Liver (tissue), 9 donors: ENCODE measurements around the gene CACNB1. TPM values are rescaled to one million over a fixed set of nuclear protein-coding genes. Genes with fewer than 3 reads are reported as not detected.

Source experiments
- DNase-seq: peaks from one replicate; pipeline ENCODE4 v3.0.0-alpha.2; 2017; ENCODE audit warnings: low spot score
- H3K27ac ChIP-seq, 2 donors: one replicate each; pipeline ENCODE4 v1.7.0; 2013; ENCODE audit warnings: inconsistent platforms in 2 of 2, low read length in 2 of 2, control low read depth in 1 of 2, low read depth in 1 of 2, mild to moderate bottlenecking in 1 of 2
- H3K27me3 ChIP-seq, 4 donors: one replicate each; pipeline versions ENCODE4 v1.6.1 to v1.7.0; 2013; ENCODE audit warnings: low read length in 3 of 4, inconsistent platforms in 1 of 4, mild to moderate bottlenecking in 1 of 4, moderate library complexity in 1 of 4; ENCODE audit not compliant: control insufficient read depth in 4 of 4, insufficient read depth in 4 of 4
- H3K36me3 ChIP-seq, 4 donors: one replicate each; pipeline versions ENCODE4 v1.6.1 to v1.7.0; 2013; ENCODE audit warnings: low read length in 3 of 4, mild to moderate bottlenecking in 3 of 4, low read depth in 1 of 4, moderate library complexity in 1 of 4; ENCODE audit not compliant: control insufficient read depth in 4 of 4, insufficient read depth in 3 of 4
- H3K4me1 ChIP-seq, 4 donors: one replicate each; pipeline versions ENCODE4 v1.6.1 to v1.7.0; 2013; ENCODE audit warnings: low read length in 3 of 4, mild to moderate bottlenecking in 3 of 4, moderate library complexity in 1 of 4; ENCODE audit not compliant: control insufficient read depth in 4 of 4, insufficient read depth in 4 of 4
- H3K4me3 ChIP-seq, 3 donors: one replicate each; pipeline versions ENCODE4 v1.6.1 to v1.7.0; 2013; ENCODE audit warnings: low read length in 3 of 3, control low read depth in 1 of 3, low read depth in 1 of 3, mild to moderate bottlenecking in 1 of 3
- H3K9ac ChIP-seq, 2 donors: one replicate each; pipeline ENCODE4 v1.7.0; 2013; ENCODE audit warnings: low read length in 2 of 2, mild to moderate bottlenecking in 2 of 2, moderate library complexity in 2 of 2, control low read depth in 1 of 2, low read depth in 1 of 2
- H3K9me3 ChIP-seq, 4 donors: one replicate each; pipeline versions ENCODE4 v1.6.1 to v1.7.0; 2013; ENCODE audit warnings: low read length in 3 of 4; ENCODE audit not compliant: control insufficient read depth in 4 of 4
- ATF3 ChIP-seq: IDR thresholded peaks from 2 replicates; pipeline ENCODE4 v1.6.1; 2016; ENCODE audit warnings: antibody characterized with exemption
- EGR1 ChIP-seq, 2 donors: IDR thresholded peaks; 2 replicates each; pipeline ENCODE4 v1.6.1; 2016 to 2018; ENCODE audit warnings: antibody characterized with exemption in 2 of 2, low read depth in 2 of 2
- FOXA1 ChIP-seq: IDR thresholded peaks from 2 replicates; pipeline ENCODE4 v1.6.1; 2016; ENCODE audit warnings: antibody characterized with exemption
- GABPA ChIP-seq, 2 donors: IDR thresholded peaks in 1 of 2; conservative IDR thresholded peaks in 1 of 2; 2 replicates each; pipeline ENCODE4 v1.6.1; 2016; ENCODE audit warnings: antibody characterized with exemption in 2 of 2, mild to moderate bottlenecking in 1 of 2, moderate library complexity in 1 of 2
- HNF4A ChIP-seq, 2 donors: conservative IDR thresholded peaks; 2 replicates each; pipeline ENCODE4 v1.6.1; 2016; ENCODE audit warnings: antibody characterized with exemption in 2 of 2, mild to moderate bottlenecking in 2 of 2
- JUND ChIP-seq, 2 donors: IDR thresholded peaks; 2 replicates each; pipeline ENCODE4 v1.6.1; 2016; ENCODE audit warnings: antibody characterized with exemption in 2 of 2
- MAX ChIP-seq: IDR thresholded peaks from 2 replicates; pipeline ENCODE4 v1.6.1; 2016; ENCODE audit warnings: antibody characterized with exemption
- RAD21 ChIP-seq, 2 donors: IDR thresholded peaks; 2 replicates each; pipeline ENCODE4 v1.6.1; 2016; ENCODE audit warnings: antibody characterized with exemption in 2 of 2, mild to moderate bottlenecking in 2 of 2
- REST ChIP-seq: IDR thresholded peaks from 2 replicates; pipeline ENCODE4 v1.6.1; 2016; ENCODE audit warnings: antibody characterized with exemption, mild to moderate bottlenecking
- RXRA ChIP-seq, 2 donors: IDR thresholded peaks; 2 replicates each; pipeline ENCODE4 v1.6.1; 2017 to 2018; ENCODE audit warnings: antibody characterized with exemption in 2 of 2, mild to moderate bottlenecking in 1 of 2
- SP1 ChIP-seq: IDR thresholded peaks from 2 replicates; pipeline ENCODE4 v1.6.1; 2018; ENCODE audit warnings: antibody characterized with exemption, mild to moderate bottlenecking
- TAF1 ChIP-seq: conservative IDR thresholded peaks from 2 replicates; pipeline ENCODE4 v1.6.1; 2016; ENCODE audit warnings: antibody characterized with exemption, mild to moderate bottlenecking
- WGBS: extraction: QIAGEN DNeasy Blood & Tissue Kit; methylation state at CpG from one replicate; pipeline ENCODE4 v1.1.7; 2013; 5-methylcytosine and 5-hydroxymethylcytosine counted together
- polyA plus RNA-seq, 2 donors: library from polyadenylated mRNA; stranded (reverse) in 1 of 2; unstranded in 1 of 2; fragments of 200-250 nt in 1 of 2; fragments of >200 nt in 1 of 2; fragmentation: Nextera tagmentation in 1 of 2; extraction: Ambion mirVana in 1 of 2; gene quantifications; one replicate each; pipeline versions ENCODE4 v1.2.1 to v1.2.3, GENCODE V29; 2013 to 2015
- total RNA-seq, 2 donors: library from RNA; depleted of rRNA; stranded (reverse); fragments of >200 nt; gene quantifications; one replicate each; pipeline ENCODE4 v1.2.3, GENCODE V29; 2014
- donor health status: healthy.
- donor health status: healthy.
- donor health status: healthy.
- donor health status: healthy.
- donor health status: healthy.

Gene CACNB1
- total and polyA plus RNA-seq, 4 donors: 0.05 to 1.3 (median 0.26) TPM

- peak overlapping the region in 1 of 3 donors; percentile 22 for H3K4me3 ChIP-seq
- no peak overlapping the region for H3K9ac ChIP-seq
- no peak for TF ChIP-seq TAF1
- TF ChIP-seq FOXA1: no peak
- TF ChIP-seq ATF3: no peak
- TF ChIP-seq SP1: no peak
- TF ChIP-seq RXRA (IDR thresholded peaks at IDR 0.05): no peak
- no peak for TF ChIP-seq GABPA (IDR thresholded peaks at IDR 0.05 in 1 of 2, conservative IDR thresholded peaks at IDR 0.05 in 1 of 2)
- no peak for TF ChIP-seq RAD21 (IDR thresholded peaks at IDR 0.05)
- no peak for TF ChIP-seq REST
- no peak for TF ChIP-seq HNF4A (conservative IDR thresholded peaks at IDR 0.05)
- no peak for TF ChIP-seq EGR1 (IDR thresholded peaks at IDR 0.05; ENCODE audit: low read depth in 2 of 2)
- no peak for TF ChIP-seq MAX
- TF ChIP-seq JUND (IDR thresholded peaks at IDR 0.05): no peak
- no peak for DNase-seq
- H3K27ac ChIP-seq: no peak overlapping the region
- H3K27me3 ChIP-seq: peaks cover 0 to 2% (median 0%) of the 10 kb centered on the region in 4 donors
- 8% methylated on average over 39 of the region's 39 CpGs for WGBS
- H3K9me3 ChIP-seq: no peaks in the 10 kb centered on the region
- H3K4me1 ChIP-seq: peaks cover 0 to 5% (median 1%) of the 10 kb centered on the region in 4 donors
- H3K36me3 ChIP-seq: peaks cover 0 to 8% (median 6%) of the 10 kb centered on the region in 4 donors
Observed at GRCh38 chr17:39209317-39210092, 12.0 kb upstream of the CACNB1 start.

GRCh38 chr17:39208893-39209292 lies 11.4 kb upstream of the CACNB1 start:
- WGBS: 59% methylated on average over 8 of the region's 8 CpGs
- Histone ChIP-seq H3K4me3 (no peak overlapping the region), H3K4me1 (peaks cover 0 to 5% (median 1%) of the 10 kb centered on the region in 4 donors), H3K9ac (no peak overlapping the region), H3K27me3 (peaks cover 0 to 2% (median 0%) of the 10 kb centered on the region in 4 donors), H3K36me3 (peaks cover 5 to 14% (median 12%) of the 10 kb centered on the region in 4 donors), H3K9me3 (no peaks in the 10 kb centered on the region), H3K27ac (no peak overlapping the region)
- no peak for DNase-seq
- no peak for TF ChIP-seq ATF3
- TF ChIP-seq MAX: no peak
- TF ChIP-seq HNF4A (conservative IDR thresholded peaks at IDR 0.05): no peak
